Nephron progenitor cell (in vitro differentiated cells): ENCODE results near the gene SARS2.

Experiments used
- DNase-seq: peaks from one replicate; pipeline ENCODE4 v3.0.0; 2021
- H3K27ac Mint-ChIP-seq: 2 replicates; pipeline ENCODE4 v1.8.0; 2021; ENCODE audit warnings: mild to moderate bottlenecking, moderate library complexity, mixed read lengths
- H3K27me3 Mint-ChIP-seq: 2 replicates; pipeline ENCODE4 v1.8.0; 2021; ENCODE audit warnings: mild to moderate bottlenecking, low read depth, mixed read lengths; ENCODE audit not compliant: poor library complexity
- H3K36me3 Mint-ChIP-seq: 2 replicates; pipeline ENCODE4 v1.8.0; 2021; ENCODE audit warnings: low read depth, mixed read lengths
- H3K4me1 Mint-ChIP-seq: 2 replicates; pipeline ENCODE4 v1.8.0; 2021; ENCODE audit warnings: mixed read lengths
- H3K4me3 Mint-ChIP-seq: 2 replicates; pipeline ENCODE4 v1.8.0; 2021; ENCODE audit warnings: mild to moderate bottlenecking, moderate library complexity, mixed read lengths
- H3K9me3 Mint-ChIP-seq: 2 replicates; pipeline ENCODE4 v1.8.0; 2021; ENCODE audit warnings: mild to moderate bottlenecking, moderate library complexity, mixed read lengths
- TF ChIP-seq, protein P1 (sequence below): fragments of 200-600 bp; sonication (generic); IDR thresholded peaks from 2 replicates; pipeline ENCODE4 v1.5.0; 2021; ENCODE audit warnings: antibody characterized with exemption

The SARS2 gene

DNA sequence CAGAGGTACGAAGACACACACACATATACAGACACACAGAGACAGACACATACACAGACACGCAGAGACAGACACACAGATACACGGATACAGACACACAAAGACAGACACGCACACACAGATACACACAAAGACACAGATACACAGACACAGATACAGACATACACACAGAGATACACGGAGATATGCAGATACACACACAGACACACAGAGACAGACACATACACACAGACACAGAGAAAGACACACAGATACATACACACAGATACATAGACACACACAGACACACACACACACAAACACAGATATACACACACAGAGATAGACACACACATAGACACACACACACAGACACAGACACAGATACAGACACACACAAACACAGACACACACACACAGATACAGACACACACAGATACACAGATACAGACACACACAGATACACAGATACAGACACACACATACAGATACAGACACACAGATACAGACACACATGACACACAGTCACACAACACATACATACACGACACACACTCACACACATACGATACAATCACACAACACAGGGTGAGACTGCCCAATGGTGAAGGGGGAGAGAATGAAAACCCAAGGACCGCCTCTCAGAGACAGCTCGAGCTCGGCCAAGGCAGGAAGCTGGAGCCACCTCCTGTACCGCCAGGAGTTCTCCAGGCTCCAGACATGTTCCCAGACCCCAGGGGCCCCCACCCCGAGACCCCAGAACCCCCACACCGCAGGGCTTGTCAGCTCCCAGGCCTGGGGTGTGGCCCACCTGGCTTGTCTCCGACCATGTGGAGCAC lies 9.8 kb downstream of the SARS2 start:
- TF ChIP-seq, protein P1, sequence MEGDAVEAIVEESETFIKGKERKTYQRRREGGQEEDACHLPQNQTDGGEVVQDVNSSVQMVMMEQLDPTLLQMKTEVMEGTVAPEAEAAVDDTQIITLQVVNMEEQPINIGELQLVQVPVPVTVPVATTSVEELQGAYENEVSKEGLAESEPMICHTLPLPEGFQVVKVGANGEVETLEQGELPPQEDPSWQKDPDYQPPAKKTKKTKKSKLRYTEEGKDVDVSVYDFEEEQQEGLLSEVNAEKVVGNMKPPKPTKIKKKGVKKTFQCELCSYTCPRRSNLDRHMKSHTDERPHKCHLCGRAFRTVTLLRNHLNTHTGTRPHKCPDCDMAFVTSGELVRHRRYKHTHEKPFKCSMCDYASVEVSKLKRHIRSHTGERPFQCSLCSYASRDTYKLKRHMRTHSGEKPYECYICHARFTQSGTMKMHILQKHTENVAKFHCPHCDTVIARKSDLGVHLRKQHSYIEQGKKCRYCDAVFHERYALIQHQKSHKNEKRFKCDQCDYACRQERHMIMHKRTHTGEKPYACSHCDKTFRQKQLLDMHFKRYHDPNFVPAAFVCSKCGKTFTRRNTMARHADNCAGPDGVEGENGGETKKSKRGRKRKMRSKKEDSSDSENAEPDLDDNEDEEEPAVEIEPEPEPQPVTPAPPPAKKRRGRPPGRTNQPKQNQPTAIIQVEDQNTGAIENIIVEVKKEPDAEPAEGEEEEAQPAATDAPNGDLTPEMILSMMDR = no peak

GRCh38 chr19:38919837-38920601 lies 10.5 kb downstream of the SARS2 start:
- Mint-ChIP-seq H3K27ac (no peak overlapping the region), H3K4me1 (no peaks in the 10 kb centered on the region), H3K27me3 (no peaks in the 10 kb centered on the region), H3K36me3 (peaks cover 25% of the 10 kb centered on the region), H3K4me3 (no peak overlapping the region), H3K9me3 (no peaks in the 10 kb centered on the region)
- TF ChIP-seq, protein P1 = no peak
- DNase-seq = no peak

More for the DNA sequence above, 9.8 kb downstream of the SARS2 start:
- no peaks in the 10 kb centered on the region for H3K9me3 Mint-ChIP-seq
- H3K36me3 Mint-ChIP-seq = peaks cover 30% of the 10 kb centered on the region
- H3K4me3 Mint-ChIP-seq = no peak overlapping the region
- H3K27ac Mint-ChIP-seq = no peak overlapping the region
- DNase-seq = no peak
- H3K27me3 Mint-ChIP-seq = no peaks in the 10 kb centered on the region
- no peaks in the 10 kb centered on the region for H3K4me1 Mint-ChIP-seq

DNA sequence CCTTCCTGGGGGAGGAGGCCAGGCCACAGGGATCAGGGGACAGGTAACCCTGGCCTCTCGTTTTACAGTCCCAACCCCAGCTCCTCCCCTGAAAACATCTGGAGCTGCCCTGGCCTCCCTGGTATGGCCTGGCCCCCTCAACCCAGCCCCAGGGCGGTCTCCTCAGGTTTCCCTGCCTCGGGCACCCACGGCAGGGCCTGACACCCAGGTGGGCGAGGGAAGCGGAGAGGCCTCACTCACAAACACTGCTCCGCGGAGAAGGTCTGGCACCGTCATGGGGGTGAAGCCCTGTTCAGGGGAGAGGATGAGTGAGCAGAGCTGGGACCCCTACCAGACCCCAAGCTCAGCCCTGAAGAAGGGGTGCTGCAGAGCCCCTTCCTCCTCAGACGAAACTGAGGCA lies 12.0 kb downstream of the SARS2 start:
- Mint-ChIP-seq H3K4me3 (no peak overlapping the region), H3K4me1 (no peaks in the 10 kb centered on the region), H3K36me3 (peaks cover 19% of the 10 kb centered on the region), H3K27me3 (no peaks in the 10 kb centered on the region), H3K9me3 (no peaks in the 10 kb centered on the region), H3K27ac (no peak overlapping the region)
- TF ChIP-seq, protein P1 = no peak
- DNase-seq = no peak

DNA sequence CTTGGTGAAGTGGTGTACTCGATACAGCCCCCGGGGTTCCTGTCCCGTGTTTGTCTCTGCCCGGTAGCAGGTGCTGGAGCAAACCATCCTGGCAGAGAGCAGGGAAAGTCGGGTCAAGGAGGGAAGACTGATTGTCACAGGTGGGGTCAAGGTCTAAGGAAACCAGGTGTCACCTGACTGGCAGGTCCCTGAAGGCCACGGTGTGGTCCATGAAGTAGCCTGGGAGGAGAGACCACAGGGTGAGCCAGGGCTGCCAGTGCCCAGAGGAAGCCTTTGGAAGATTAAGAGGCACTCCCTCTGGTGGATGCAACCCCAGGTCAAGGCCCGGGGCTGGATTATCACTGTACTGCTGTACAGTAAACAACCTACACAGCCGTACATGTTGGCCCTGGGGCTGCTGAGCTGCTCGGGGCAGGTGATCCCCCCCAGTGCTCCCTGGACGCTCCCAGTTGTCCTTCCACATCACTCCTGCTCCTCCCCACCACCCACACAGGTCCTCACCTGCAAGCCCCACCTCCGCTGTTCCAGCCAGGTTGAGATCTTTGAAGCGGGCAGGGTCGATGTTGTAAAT lies 12.6 kb downstream of the SARS2 start:
- Mint-ChIP-seq H3K4me1 (no peaks in the 10 kb centered on the region), H3K4me3 (no peak overlapping the region), H3K27me3 (no peaks in the 10 kb centered on the region), H3K9me3 (no peaks in the 10 kb centered on the region), H3K27ac (no peak overlapping the region), H3K36me3 (peaks cover 19% of the 10 kb centered on the region)
- TF ChIP-seq, protein P1 = no peak
- DNase-seq = no peak

DNA sequence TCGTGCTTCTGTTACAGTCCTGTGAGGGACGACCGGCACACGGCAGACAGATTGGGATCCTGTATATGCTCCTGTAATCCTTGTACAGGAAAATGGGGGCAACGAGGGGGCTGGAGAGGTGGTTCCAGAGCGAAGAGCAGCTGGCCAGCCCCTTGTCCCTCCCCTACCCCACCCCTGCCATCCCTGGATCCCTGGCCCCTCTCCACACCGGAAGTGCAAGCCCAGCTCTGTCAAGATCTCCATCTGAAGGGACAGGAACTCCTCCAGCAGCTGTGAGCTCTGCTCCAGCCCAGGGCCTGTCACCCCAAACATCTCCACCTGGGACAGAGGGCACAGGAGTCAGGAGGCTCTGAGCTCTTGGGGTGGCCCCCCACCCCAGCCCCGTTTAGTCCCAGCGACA lies 13.0 kb downstream of the SARS2 start:
- H3K27me3 Mint-ChIP-seq = no peaks in the 10 kb centered on the region
- TF ChIP-seq, protein P1 = no peak
- no peaks in the 10 kb centered on the region for H3K4me1 Mint-ChIP-seq
- no peak for DNase-seq
- H3K36me3 Mint-ChIP-seq = peaks cover 16% of the 10 kb centered on the region
- H3K4me3 Mint-ChIP-seq = no peak overlapping the region
- no peak overlapping the region for H3K27ac Mint-ChIP-seq
- H3K9me3 Mint-ChIP-seq = no peaks in the 10 kb centered on the region
